HUES64 (cell line): ENCODE results near the gene NUP43.
"Not testable (repeated sequence)": the region's sequence is repeated elsewhere in the genome, so short reads cannot be mapped to it uniquely, and the experiment has no call there.

ENCODE experiments used
- H3K27ac ChIP-seq: 2 replicates; pipeline ENCODE4 v1.7.0; 2013; ENCODE audit warnings: low read depth, low read length, inconsistent platforms
- H3K27me3 ChIP-seq: 2 replicates; pipeline ENCODE4 v1.6.1; 2013; ENCODE audit warnings: mild to moderate bottlenecking, low read length; ENCODE audit not compliant: insufficient read depth
- H3K36me3 ChIP-seq: 2 replicates; pipeline ENCODE4 v1.6.1; 2013; ENCODE audit warnings: mild to moderate bottlenecking, low read length; ENCODE audit not compliant: insufficient read depth
- H3K4me1 ChIP-seq: 2 replicates; pipeline ENCODE4 v1.6.1; 2013; ENCODE audit warnings: mild to moderate bottlenecking, low read length, moderate library complexity; ENCODE audit not compliant: insufficient read depth
- H3K4me3 ChIP-seq: 2 replicates; pipeline ENCODE4 v1.5.1; 2013; ENCODE audit warnings: mild to moderate bottlenecking, low read length, moderate library complexity
- H3K9ac ChIP-seq: 2 replicates; pipeline ENCODE4 v1.6.1; 2013; ENCODE audit warnings: mild to moderate bottlenecking, low read depth, low read length
- H3K9me3 ChIP-seq: 2 replicates; pipeline ENCODE4 v1.6.1; 2013; ENCODE audit warnings: low read depth, low read length; ENCODE audit not compliant: insufficient read depth
- WGBS: fragments of 150-250, 120-280 bp; methylation state at CpG from one replicate; pipeline ENCODE4 v1.1.7; 2013; ENCODE audit warnings: missing lambda C conversion rate; 5-methylcytosine and 5-hydroxymethylcytosine counted together

NUP43 gene

DNA sequence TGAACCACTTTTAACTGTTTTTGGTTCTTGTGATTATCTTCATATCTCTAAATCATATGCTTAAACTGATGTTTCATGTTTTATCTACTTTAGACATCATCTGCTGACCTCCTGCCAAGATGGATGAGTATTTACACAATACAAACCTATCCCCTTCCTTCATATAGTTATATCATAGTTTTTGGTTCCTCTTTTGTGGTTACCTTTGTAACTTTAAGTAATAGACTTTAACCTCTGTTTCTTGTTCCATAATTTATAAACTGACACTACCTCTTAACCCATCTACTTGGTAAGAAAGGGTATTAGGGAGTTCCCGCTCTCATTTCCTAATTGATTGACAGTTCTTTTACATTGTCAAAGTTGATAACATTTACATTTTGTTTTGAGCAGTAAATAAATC, 15.1 kb upstream of the NUP43 start:
- no peak overlapping the region for H3K4me3 ChIP-seq
- no CpG with 5 or more reads among the region's 1 CpG for WGBS

GRCh38 chr6:149756261-149756636, 9.9 kb upstream of the NUP43 start:
- H3K4me3 ChIP-seq: no peak overlapping the region
- no peak overlapping the region for H3K9ac ChIP-seq
- peaks cover 7% of the 10 kb centered on the region; the same call in 1 of the 2 replicates for H3K36me3 ChIP-seq
- H3K27me3 ChIP-seq: no peaks in the 10 kb centered on the region
- no peak overlapping the region for H3K27ac ChIP-seq
- H3K4me1 ChIP-seq: no peaks in the 10 kb centered on the region
- 96% methylated on average over 7 of the region's 7 CpGs for WGBS
- H3K9me3 ChIP-seq: no peaks in the 10 kb centered on the region

More for the DNA sequence above, 15.1 kb upstream of the NUP43 start:
- Histone ChIP-seq H3K4me1 (no peaks in the 10 kb centered on the region), H3K27me3 (no peaks in the 10 kb centered on the region), H3K9ac (no peak overlapping the region), H3K36me3 (peaks cover 19% of the 10 kb centered on the region), H3K9me3 (peaks cover 5% of the 10 kb centered on the region; the same call in 1 of the 2 replicates), H3K27ac (no peak overlapping the region)

DNA sequence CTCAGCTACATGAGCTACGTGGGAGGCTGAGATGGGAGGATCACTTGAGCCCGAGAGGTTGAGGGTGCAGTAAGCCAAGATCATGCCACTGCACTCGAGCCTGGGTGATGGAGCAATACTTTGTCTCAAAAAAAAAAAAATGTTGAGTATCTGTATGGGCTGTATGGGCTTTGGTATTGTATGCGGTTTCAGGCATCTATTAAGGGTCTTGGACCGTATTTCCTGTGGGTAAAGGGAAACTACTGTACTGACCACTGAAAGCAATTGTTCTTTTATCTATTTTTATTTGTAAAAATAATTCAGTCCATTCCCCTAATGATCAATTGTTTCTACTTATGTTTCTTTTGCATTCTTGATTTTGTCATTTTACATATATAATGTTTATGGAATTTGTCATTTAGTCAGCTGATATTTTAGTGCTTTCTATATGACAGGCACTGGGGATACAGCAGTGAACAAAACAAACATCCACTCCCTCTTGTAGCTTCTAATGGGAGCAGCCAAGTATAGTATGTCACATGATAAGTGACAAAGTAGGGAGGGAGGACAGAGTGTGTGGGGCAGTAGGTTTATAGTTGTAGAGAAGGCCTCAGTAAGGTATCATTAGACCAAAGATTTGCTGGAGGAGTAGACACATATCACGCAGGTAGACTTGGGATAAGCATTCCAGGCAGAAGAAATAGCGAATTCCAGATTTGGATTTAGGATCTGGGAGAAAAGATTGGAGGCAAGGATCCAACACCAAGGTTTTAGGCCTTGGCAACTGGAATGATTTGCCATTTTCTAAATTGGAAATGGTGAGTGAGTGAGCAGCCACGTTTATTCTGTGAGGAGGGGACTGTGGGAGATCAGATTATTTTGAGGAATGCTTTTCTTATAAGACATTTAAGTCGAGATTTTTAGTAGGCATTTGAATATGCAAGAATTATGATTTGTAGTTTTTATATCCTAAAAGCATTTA, 9.3 kb upstream of the NUP43 start:
- H3K27ac ChIP-seq: no peak overlapping the region
- peaks cover 5% of the 10 kb centered on the region; the same call in 1 of the 2 replicates for H3K36me3 ChIP-seq
- 95% methylated on average over 9 of the region's 9 CpGs for WGBS
- H3K4me1 ChIP-seq: no peaks in the 10 kb centered on the region
- H3K9ac ChIP-seq: no peak overlapping the region
- H3K9me3 ChIP-seq: no peaks in the 10 kb centered on the region
- H3K4me3 ChIP-seq: no peak overlapping the region
- H3K27me3 ChIP-seq: no peaks in the 10 kb centered on the region

DNA sequence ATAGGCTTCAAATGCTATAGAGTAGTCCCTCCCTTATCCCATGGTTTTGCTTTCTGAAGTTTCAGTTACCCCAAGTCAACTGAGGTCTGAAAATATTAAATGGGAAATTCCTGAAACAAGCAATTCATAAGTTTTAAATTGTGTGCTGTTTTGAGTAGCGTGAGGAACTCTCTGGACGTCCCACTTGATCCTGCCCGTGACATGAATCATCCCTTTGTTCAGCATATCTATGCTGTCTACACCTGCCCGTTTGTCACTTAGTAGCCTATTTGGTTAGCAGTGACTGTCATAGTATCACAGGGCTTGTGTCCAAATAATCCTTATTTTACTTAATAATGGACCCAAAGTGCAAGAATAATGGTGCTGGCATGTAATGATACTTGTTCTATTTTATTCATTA, 8.2 kb upstream of the NUP43 start:
- Histone ChIP-seq H3K4me1 (no peaks in the 10 kb centered on the region), H3K36me3 (no peaks in the 10 kb centered on the region), H3K27me3 (no peaks in the 10 kb centered on the region), H3K4me3 (no peak overlapping the region), H3K9me3 (no peaks in the 10 kb centered on the region), H3K27ac (no peak overlapping the region), H3K9ac (no peak overlapping the region)
- WGBS: 93% methylated on average over 4 of the region's 4 CpGs

- not testable (repeated sequence) for H3K4me1 ChIP-seq, H3K27me3 ChIP-seq, H3K9ac ChIP-seq, H3K36me3 ChIP-seq, H3K9me3 ChIP-seq, H3K27ac ChIP-seq, H3K4me3 ChIP-seq
- 95% methylated on average over 3 of the region's 3 CpGs for WGBS
Measured at GRCh38 chr6:149753374-149753637, 7.0 kb upstream of the NUP43 start.

DNA sequence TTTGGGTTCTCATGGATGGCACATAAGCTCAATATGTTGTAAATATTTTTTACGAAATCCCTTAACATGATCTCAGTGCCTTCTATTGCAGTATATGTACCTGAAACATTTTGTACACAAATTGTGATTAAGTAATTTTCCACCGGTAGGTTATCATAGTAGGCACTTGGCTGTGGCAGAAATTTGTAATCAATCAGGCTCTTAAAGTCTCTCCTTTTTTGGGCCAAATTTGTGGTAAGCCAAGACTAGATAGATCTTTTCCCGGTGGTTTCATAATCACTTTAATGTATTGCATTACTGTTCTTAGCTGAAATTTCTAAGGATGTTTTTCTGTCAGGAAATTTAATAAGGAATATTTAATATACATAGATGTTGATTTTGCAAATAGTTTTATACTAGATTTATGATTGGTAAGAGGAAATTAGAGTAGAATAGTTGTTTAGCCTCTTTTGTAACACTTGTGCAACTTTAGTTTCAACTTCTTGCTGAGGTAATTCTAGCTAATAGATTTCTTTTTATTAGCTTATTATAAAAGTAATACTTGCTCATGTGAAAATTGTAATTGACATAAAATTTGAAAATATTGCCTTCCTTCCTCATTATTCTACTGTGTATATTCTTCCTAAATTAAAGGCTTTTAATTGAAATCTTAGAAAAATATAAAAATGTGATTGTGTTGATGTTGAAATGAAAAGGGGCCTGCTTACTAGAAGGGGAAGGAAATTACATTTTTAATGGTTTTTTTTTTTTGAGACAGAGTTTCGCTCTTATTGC, 6.5 kb upstream of the NUP43 start:
- Histone ChIP-seq H3K4me3 (no peak overlapping the region), H3K4me1 (no peaks in the 10 kb centered on the region), H3K9me3 (no peaks in the 10 kb centered on the region), H3K27ac (no peak overlapping the region), H3K9ac (no peak overlapping the region), H3K27me3 (no peaks in the 10 kb centered on the region), H3K36me3 (no peaks in the 10 kb centered on the region)
- WGBS: 89% methylated on average over 3 of the region's 4 CpGs

DNA sequence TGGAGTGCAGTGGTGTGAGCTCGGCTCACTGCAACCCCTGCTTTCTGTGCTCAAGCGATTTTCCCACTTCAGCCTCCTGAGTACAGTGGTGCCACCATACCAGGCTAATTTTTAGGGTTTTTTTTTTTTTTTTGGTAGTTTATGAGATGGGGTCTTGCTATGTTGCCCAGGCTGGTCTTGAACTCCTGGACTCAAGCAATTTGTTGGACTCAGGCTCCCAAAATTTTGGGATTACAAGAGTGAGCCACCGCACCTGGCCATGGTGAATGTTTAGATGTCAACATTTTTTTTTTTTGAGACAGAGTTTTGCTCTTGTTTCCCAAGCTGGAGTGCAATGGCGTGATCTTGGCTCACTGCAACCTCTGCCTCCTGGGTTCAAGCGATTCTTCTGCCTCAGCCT, 5.6 kb upstream of the NUP43 start:
- not testable (repeated sequence) for H3K36me3 ChIP-seq, H3K27ac ChIP-seq, H3K27me3 ChIP-seq, H3K9me3 ChIP-seq, H3K4me3 ChIP-seq, H3K4me1 ChIP-seq, H3K9ac ChIP-seq
- 95% methylated on average over 5 of the region's 5 CpGs for WGBS

- WGBS: 91% methylated on average over 8 of the region's 8 CpGs
Measured at GRCh38 chr6:149751239-149751638, 4.9 kb upstream of the NUP43 start.

DNA sequence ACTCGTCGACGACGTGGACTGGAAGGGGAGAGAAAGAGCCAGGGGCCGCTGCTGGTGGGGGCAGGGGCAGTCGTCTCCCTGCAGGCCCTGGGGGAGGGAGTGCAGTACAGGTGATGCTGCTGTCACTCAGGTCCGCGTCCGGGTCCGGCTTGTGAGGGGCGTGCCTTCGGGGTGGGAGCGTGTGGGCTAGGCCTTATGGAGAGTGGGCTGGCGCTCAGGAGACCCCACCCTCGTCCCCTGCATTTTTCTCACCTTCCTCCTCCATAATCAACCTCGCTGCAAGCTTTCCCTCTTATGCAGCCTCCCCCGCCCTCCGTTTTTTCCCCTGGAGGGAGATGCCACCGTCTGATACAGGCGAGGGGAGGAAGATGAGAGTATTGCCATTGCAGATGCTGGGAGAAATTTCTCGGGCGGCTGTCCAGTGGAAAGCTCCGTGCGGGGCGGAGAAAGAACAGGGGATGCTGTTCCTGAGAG, 3.8 kb upstream of the NUP43 start:
- under 1% methylated on average over 25 of the region's 25 CpGs for WGBS
- Histone ChIP-seq H3K9me3 (no peaks in the 10 kb centered on the region), H3K36me3 (no peaks in the 10 kb centered on the region), H3K4me1 (no peaks in the 10 kb centered on the region; the same call in 1 of the 2 replicates), H3K9ac (peak overlapping the region; percentile 92), H3K27me3 (no peaks in the 10 kb centered on the region), H3K27ac (peak overlapping the region; percentile 84; the same call in 1 of the 2 replicates), H3K4me3 (peak overlapping the region; percentile 99)

More at GRCh38 chr6:149751239-149751638, 4.9 kb upstream of the NUP43 start:
- Histone ChIP-seq H3K4me1 (no peaks in the 10 kb centered on the region; the same call in 1 of the 2 replicates), H3K9ac (no peak overlapping the region), H3K9me3 (no peaks in the 10 kb centered on the region), H3K4me3 (peak overlapping the region; percentile 99), H3K27ac (no peak overlapping the region), H3K27me3 (no peaks in the 10 kb centered on the region), H3K36me3 (no peaks in the 10 kb centered on the region)

DNA sequence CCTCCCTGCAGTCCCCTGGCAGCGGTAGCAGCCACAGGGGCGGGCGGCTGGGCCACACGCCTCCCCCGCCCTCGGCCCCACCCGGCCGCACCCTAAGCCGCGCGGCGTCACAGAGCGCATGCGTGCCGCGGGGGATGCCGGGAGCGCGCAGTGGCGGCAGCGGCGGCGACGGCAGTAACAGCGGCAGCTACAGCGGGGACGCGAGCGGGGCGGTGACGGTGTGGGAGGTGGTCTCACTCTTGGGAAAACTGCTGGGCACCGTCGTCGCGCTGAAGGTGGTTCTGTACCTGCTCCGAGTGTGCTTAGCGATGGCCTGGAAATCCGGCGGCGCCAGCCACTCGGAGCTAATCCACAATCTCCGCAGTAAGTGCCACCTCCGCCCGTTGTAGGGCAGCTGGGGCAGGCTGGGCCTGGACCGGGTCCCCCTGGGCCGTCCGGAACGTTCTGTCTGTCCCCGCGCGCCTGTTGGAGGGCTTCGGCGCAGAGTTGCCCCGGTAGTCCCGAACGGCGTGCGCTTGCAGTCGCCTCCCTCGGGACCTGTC, 3.3 kb upstream of the NUP43 start, which contains the start of gene PCMT1:
PCMT1 (plus strand) TSS at position 148 of the 542 bp plus-strand sequence; CDS start at position 309, 161 bp downstream.
- H3K9ac ChIP-seq: peak within 1 kb of the TSS; percentile 92
- under 1% methylated on average over 60 of the region's 60 CpGs for WGBS
- H3K27ac ChIP-seq: peak within 1 kb of the TSS; percentile 84; the same call in 1 of the 2 replicates
- peak within 1 kb of the TSS; percentile 99 for H3K4me3 ChIP-seq
- H3K27me3 ChIP-seq: no peaks in the 10 kb centered on the region
- H3K9me3 ChIP-seq: no peaks in the 10 kb centered on the region
- H3K4me1 ChIP-seq: no peaks in the 10 kb centered on the region; the same call in 1 of the 2 replicates
- no peaks in the 10 kb centered on the region for H3K36me3 ChIP-seq
